Upper lobe of right lung (tissue), 1 donor: ENCODE measurements around the gene GFM2. TPM values are rescaled to one million over a fixed set of nuclear protein-coding genes. Genes with fewer than 3 reads are reported as not detected.

Source experiments
- ATAC-seq: fragments of 200-7000 bp; cut with Tn5 transposase; one replicate; pipeline ENCODE4 v1.9.1; 2020; ENCODE audit warnings: mild to moderate bottlenecking, moderate library complexity
- DNase-seq: peaks from one replicate; pipeline ENCODE4 v3.0.0-alpha.2; 2020
- H3K27ac ChIP-seq: fragments of 200-600 bp; one replicate; pipeline ENCODE4 v1.8.0; 2022
- H3K27me3 ChIP-seq: fragments of 200-600 bp; one replicate; pipeline ENCODE4 v1.8.0; 2022; ENCODE audit warnings: mild to moderate bottlenecking
- H3K36me3 ChIP-seq: fragments of 200-600 bp; one replicate; pipeline ENCODE4 v1.8.0; 2022
- H3K4me1 ChIP-seq: fragments of 200-600 bp; one replicate; pipeline ENCODE4 v1.8.0; 2022
- H3K4me3 ChIP-seq: fragments of 200-600 bp; one replicate; pipeline ENCODE4 v1.8.0; 2022; ENCODE audit warnings: mild to moderate bottlenecking
- H3K9me3 ChIP-seq: fragments of 200-600 bp; one replicate; pipeline ENCODE4 v1.8.0; 2022
- intact Hi-C: fragments of 100-400 bp; cut with DNase I; formaldehyde crosslinking; loops from one replicate; pipeline ENCODE4 v1.11.0; 2022
- total RNA-seq: library from RNA; stranded (reverse); fragmentation: NEBNext Ultra II Directional; extraction: Animal tissue kit (Norgen Biotek cat#: 25700); gene quantifications from one replicate; pipeline ENCODE4 v1.2.1, GENCODE V29; 2021
- TF ChIP-seq, protein P1 (sequence below): fragments of 200-600 bp; IDR thresholded peaks from one replicate; pipeline ENCODE4 v1.8.0; 2022; ENCODE audit warnings: antibody characterized with exemption
- donor health status: DM: no; HTN: yes; CAD: no; lungs with severe emphysema.

Gene GFM2
- total RNA-seq, 1 donor from 2014 or later, result 16.8 TPM

- ATAC-seq, result no peak
- TF ChIP-seq, protein P1, sequence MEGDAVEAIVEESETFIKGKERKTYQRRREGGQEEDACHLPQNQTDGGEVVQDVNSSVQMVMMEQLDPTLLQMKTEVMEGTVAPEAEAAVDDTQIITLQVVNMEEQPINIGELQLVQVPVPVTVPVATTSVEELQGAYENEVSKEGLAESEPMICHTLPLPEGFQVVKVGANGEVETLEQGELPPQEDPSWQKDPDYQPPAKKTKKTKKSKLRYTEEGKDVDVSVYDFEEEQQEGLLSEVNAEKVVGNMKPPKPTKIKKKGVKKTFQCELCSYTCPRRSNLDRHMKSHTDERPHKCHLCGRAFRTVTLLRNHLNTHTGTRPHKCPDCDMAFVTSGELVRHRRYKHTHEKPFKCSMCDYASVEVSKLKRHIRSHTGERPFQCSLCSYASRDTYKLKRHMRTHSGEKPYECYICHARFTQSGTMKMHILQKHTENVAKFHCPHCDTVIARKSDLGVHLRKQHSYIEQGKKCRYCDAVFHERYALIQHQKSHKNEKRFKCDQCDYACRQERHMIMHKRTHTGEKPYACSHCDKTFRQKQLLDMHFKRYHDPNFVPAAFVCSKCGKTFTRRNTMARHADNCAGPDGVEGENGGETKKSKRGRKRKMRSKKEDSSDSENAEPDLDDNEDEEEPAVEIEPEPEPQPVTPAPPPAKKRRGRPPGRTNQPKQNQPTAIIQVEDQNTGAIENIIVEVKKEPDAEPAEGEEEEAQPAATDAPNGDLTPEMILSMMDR, result no peak
- H3K4me3 ChIP-seq, result no peak overlapping the region
Measured at GRCh38 chr5:74672215-74672877, 94.6 kb downstream of the GFM2 start.

More at GRCh38 chr5:74672215-74672877, 94.6 kb downstream of the GFM2 start:
- no peak for DNase-seq
- Histone ChIP-seq H3K36me3 (no peaks in the 10 kb centered on the region), H3K4me1 (no peaks in the 10 kb centered on the region), H3K9me3 (no peaks in the 10 kb centered on the region), H3K27ac (no peak overlapping the region), H3K27me3 (no peaks in the 10 kb centered on the region)
- intact Hi-C loops, result no loop called here

Other genes with a start within 250 kb of the GFM2 start
- 15.0 TPM for gene ENC1, start 126.4 kb downstream of the GFM2 start, total RNA-seq
- gene HEXB, start 81.9 kb downstream of the GFM2 start, total RNA-seq, result 294 TPM
- 50.8 TPM for gene NSA2, start 132 bp upstream of the GFM2 start, total RNA-seq
- gene FAM169A, start 99.3 kb upstream of the GFM2 start, total RNA-seq, result 0.84 TPM